Uterus (tissue), 2 donors: ENCODE data around the gene GOLPH3.

Experiments used
- POLR2A ChIP-seq, 2 donors: fragments of 450-650 bp; IDR thresholded peaks; one replicate each; pipeline ENCODE4 v1.6.1; 2016; ENCODE audit warnings: antibody characterized with exemption in 2 of 2, mild to moderate bottlenecking in 1 of 2, moderate library complexity in 1 of 2
- TF ChIP-seq, protein P1 (sequence below), 4 experiments: fragments of 200-600 bp in 2 of 4; fragments of 450-650 bp in 2 of 4; sonication (generic) in 2 of 4; IDR thresholded peaks; one replicate each; pipeline ENCODE4 v1.5.1; 2016 to 2019; ENCODE audit warnings: antibody characterized with exemption in 4 of 4, mild to moderate bottlenecking in 2 of 4, moderate library complexity in 1 of 4

DNA sequence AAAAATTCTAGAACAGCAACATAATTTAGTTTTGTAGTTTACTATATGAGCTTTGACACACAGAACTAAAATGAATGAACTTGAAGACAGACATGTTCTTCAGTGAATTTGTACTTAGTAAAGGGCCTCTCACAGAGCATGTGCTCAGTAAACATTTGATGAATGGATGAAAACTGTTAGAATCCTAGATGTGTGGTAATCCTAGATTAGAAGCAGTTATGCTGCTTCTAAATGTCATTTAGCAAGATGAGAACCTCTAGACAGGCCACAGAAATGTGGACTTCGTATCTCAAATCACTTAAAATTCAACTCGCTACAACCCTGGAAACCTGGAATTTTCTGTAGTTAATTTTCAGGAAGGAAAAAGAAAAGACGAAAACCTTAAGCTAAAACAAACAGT is 8.5 kb downstream of the GOLPH3 start:
- TF ChIP-seq, protein P1, sequence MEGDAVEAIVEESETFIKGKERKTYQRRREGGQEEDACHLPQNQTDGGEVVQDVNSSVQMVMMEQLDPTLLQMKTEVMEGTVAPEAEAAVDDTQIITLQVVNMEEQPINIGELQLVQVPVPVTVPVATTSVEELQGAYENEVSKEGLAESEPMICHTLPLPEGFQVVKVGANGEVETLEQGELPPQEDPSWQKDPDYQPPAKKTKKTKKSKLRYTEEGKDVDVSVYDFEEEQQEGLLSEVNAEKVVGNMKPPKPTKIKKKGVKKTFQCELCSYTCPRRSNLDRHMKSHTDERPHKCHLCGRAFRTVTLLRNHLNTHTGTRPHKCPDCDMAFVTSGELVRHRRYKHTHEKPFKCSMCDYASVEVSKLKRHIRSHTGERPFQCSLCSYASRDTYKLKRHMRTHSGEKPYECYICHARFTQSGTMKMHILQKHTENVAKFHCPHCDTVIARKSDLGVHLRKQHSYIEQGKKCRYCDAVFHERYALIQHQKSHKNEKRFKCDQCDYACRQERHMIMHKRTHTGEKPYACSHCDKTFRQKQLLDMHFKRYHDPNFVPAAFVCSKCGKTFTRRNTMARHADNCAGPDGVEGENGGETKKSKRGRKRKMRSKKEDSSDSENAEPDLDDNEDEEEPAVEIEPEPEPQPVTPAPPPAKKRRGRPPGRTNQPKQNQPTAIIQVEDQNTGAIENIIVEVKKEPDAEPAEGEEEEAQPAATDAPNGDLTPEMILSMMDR (IDR thresholded peaks at IDR 0.05), result no peak
- no peak for TF ChIP-seq POLR2A (IDR thresholded peaks at IDR 0.05)
